H1 (cell line): Measurements from ENCODE around the gene TGFBR1. TPM values are rescaled to one million over a fixed set of nuclear protein-coding genes. Genes with fewer than 3 reads are reported as not detected.

ENCODE experiments used
- CTCF ChIA-PET: fragments of 300-600 bp; sonication (Branson Sonifier 250); formaldehyde crosslinking; loops from one replicate; lab custom pipeline; 2021; ENCODE audit not compliant: partially characterized antibody; lab: Charles Lee
- POLR2A ChIA-PET: fragments of 300-600 bp; sonication (Branson Sonifier 250); formaldehyde crosslinking; loops from one replicate; lab custom pipeline; 2021; ENCODE audit warnings: inconsistent platforms; ENCODE audit not compliant: partially characterized antibody; lab: Charles Lee
- DNase-seq, 2 experiments: peaks; one replicate each; pipeline versions ENCODE4 v3.0.0 to v3.0.0-alpha.2; 2010 to 2022; ENCODE audit warnings: low spot score in 2 of 2, low read depth in 1 of 2, mixed read lengths in 1 of 2
- FAIRE-seq: peaks from 2 replicates; lab custom pipeline; 2011; peaks lifted over from hg19 to GRCh38; lab: Jason Lieb, UNC
- H2AFZ ChIP-seq: 2 replicates; pipeline ENCODE4 v1.8.1; 2012; ENCODE audit warnings: low read length, inconsistent platforms
- H2AK5ac ChIP-seq: 2 replicates; pipeline ENCODE4 v1.6.1; 2013; ENCODE audit warnings: low read depth, low read length
- H2BK120ac ChIP-seq: replicated peaks from 2 replicates; pipeline ENCODE3; 2013; ENCODE audit warnings: low read depth, low read length, inconsistent platforms
- H2BK12ac ChIP-seq: 2 replicates; pipeline ENCODE4 v1.6.1; 2013; ENCODE audit warnings: low read depth, low read length
- H2BK15ac ChIP-seq: 2 replicates; pipeline ENCODE4 v1.6.1; 2013; ENCODE audit warnings: low read length
- H2BK20ac ChIP-seq: 2 replicates; pipeline ENCODE4 v1.6.1; 2013; ENCODE audit warnings: low read length
- H2BK5ac ChIP-seq: 2 replicates; pipeline ENCODE4 v1.6.1; 2013; ENCODE audit warnings: low read depth, low read length
- H3K14ac ChIP-seq: 2 replicates; pipeline ENCODE4 v1.6.1; 2013; ENCODE audit warnings: inconsistent platforms; ENCODE audit not compliant: insufficient read length
- H3K18ac ChIP-seq: 2 replicates; pipeline ENCODE4 v1.6.1; 2013; ENCODE audit warnings: low read length; ENCODE audit errors: extremely low read depth
- H3K23ac ChIP-seq: 2 replicates; pipeline ENCODE4 v1.6.1; 2013; ENCODE audit warnings: inconsistent platforms; ENCODE audit not compliant: insufficient read length
- H3K23me2 ChIP-seq: 2 replicates; pipeline ENCODE4 v1.6.1; 2013; ENCODE audit warnings: low read depth, low read length
- H3K27ac ChIP-seq: 2 replicates; pipeline ENCODE4 v1.6.1; 2011; ENCODE audit warnings: low read depth, low read length, inconsistent platforms
- H3K27me3 ChIP-seq, 4 experiments: replicated peaks in 1 of 4; 1 replicate in 1 of 4; 2 replicates in 3 of 4; pipeline versions ENCODE4 v1.6.1 to v1.8.1; 2011 to 2013; ENCODE audit warnings: low read length in 3 of 4, mild to moderate bottlenecking in 3 of 4, inconsistent platforms in 2 of 4, mixed read lengths in 2 of 4, moderate library complexity in 1 of 4; ENCODE audit not compliant: control insufficient read depth in 3 of 4, insufficient read depth in 3 of 4; ENCODE audit errors: extremely low read depth in 1 of 4
- H3K36me3 ChIP-seq, 4 experiments: 2 replicates each; pipeline versions ENCODE4 v1.6.1 to v1.8.1; 2011 to 2013; ENCODE audit warnings: mild to moderate bottlenecking in 4 of 4, low read length in 3 of 4, moderate library complexity in 2 of 4, control low read depth in 1 of 4, inconsistent platforms in 1 of 4; ENCODE audit not compliant: insufficient read depth in 4 of 4, control insufficient read depth in 2 of 4
- H3K4ac ChIP-seq: replicated peaks from 2 replicates; pipeline ENCODE3; 2013; ENCODE audit warnings: low read length, low read depth, mixed read lengths, inconsistent platforms; ENCODE audit not compliant: insufficient read length
- H3K4me1 ChIP-seq, 4 experiments: replicated peaks in 1 of 4; 1 replicate in 1 of 4; 2 replicates in 3 of 4; pipeline versions ENCODE4 v1.6.1 to v1.8.1; 2011 to 2013; ENCODE audit warnings: low read length in 3 of 4, inconsistent platforms in 2 of 4, mixed read lengths in 1 of 4; ENCODE audit not compliant: insufficient read depth in 4 of 4, control insufficient read depth in 3 of 4
- H3K4me2 ChIP-seq, 2 experiments: 2 replicates each; pipeline versions ENCODE4 v1.6.1 to v1.8.1; 2011 to 2013; ENCODE audit warnings: low read depth in 2 of 2, low read length in 2 of 2, control low read depth in 1 of 2, inconsistent platforms in 1 of 2, mild to moderate bottlenecking in 1 of 2; ENCODE audit not compliant: insufficient read depth in 1 of 2
- H3K4me3 ChIP-seq, 4 experiments: fragments of 200-600, 300-600 bp in 1 of 4; sonication (generic), shearing (Covaris generic), sonication (Bioruptor Twin) in 1 of 4; 2 replicates each; pipeline versions ENCODE4 v1.5.1 to v1.8.1; 2011 to 2016; ENCODE audit warnings: low read length in 4 of 4, low read depth in 3 of 4, control low read depth in 2 of 4, inconsistent platforms in 2 of 4, mild to moderate bottlenecking in 2 of 4, mixed read lengths in 1 of 4, moderate library complexity in 1 of 4; ENCODE audit not compliant: insufficient read depth in 2 of 4; ENCODE audit errors: extremely low read depth in 1 of 4
- H3K56ac ChIP-seq: replicated peaks from 2 replicates; pipeline ENCODE3; 2013; ENCODE audit warnings: low read depth, mild to moderate bottlenecking, mixed read lengths, low read length, inconsistent platforms; ENCODE audit not compliant: insufficient read length
- H3K79me1 ChIP-seq: 2 replicates; pipeline ENCODE4 v1.6.1; 2013; ENCODE audit warnings: low read depth, low read length, control low read depth
- H3K79me2 ChIP-seq, 2 experiments: 2 replicates each; pipeline versions ENCODE4 v1.6.1 to v1.8.1; 2012 to 2013; ENCODE audit warnings: low read length in 2 of 2, mild to moderate bottlenecking in 2 of 2, inconsistent platforms in 1 of 2; ENCODE audit not compliant: insufficient read depth in 2 of 2, control insufficient read depth in 1 of 2
- H3K9ac ChIP-seq, 4 experiments: replicated peaks in 1 of 4; 1 replicate in 1 of 4; 2 replicates in 3 of 4; pipeline versions ENCODE4 v1.6.1 to v1.8.1; 2011 to 2013; ENCODE audit warnings: low read depth in 3 of 4, low read length in 3 of 4, control low read depth in 2 of 4, mild to moderate bottlenecking in 2 of 4, moderate library complexity in 2 of 4, inconsistent platforms in 1 of 4; ENCODE audit errors: extremely low read depth in 1 of 4
- H3K9me3 ChIP-seq, 2 experiments: 2 replicates each; pipeline versions ENCODE4 v1.6.1 to v1.8.1; 2012 to 2013; ENCODE audit warnings: mild to moderate bottlenecking in 2 of 2, moderate library complexity in 2 of 2, control low read depth in 1 of 2, inconsistent platforms in 1 of 2, low read depth in 1 of 2, low read length in 1 of 2, mixed read lengths in 1 of 2; ENCODE audit not compliant: insufficient read depth in 2 of 2
- H4K20me1 ChIP-seq, 2 experiments: replicated peaks in 1 of 2; 2 replicates each; pipeline versions ENCODE3 to v1.8.1; 2011 to 2013; ENCODE audit warnings: inconsistent platforms in 2 of 2, low read length in 2 of 2, mild to moderate bottlenecking in 1 of 2; ENCODE audit not compliant: insufficient read depth in 2 of 2, control insufficient read depth in 1 of 2
- H4K5ac ChIP-seq: 2 replicates; pipeline ENCODE4 v1.6.1; 2013; ENCODE audit warnings: low read length, low read depth, mixed read lengths, inconsistent platforms; ENCODE audit not compliant: insufficient read length
- H4K8ac ChIP-seq: 2 replicates; pipeline ENCODE4 v1.8.0; 2013; ENCODE audit warnings: mild to moderate bottlenecking, moderate library complexity, low read length, inconsistent platforms; ENCODE audit not compliant: insufficient read depth; ENCODE audit errors: extremely low read depth
- H4K91ac ChIP-seq: replicated peaks from 2 replicates; pipeline ENCODE3; 2013; ENCODE audit warnings: low read length, mixed read lengths, inconsistent platforms; ENCODE audit not compliant: insufficient read length
- CHD2 ChIP-seq: IDR thresholded peaks from 2 replicates; pipeline ENCODE4 v1.6.1; 2012; ENCODE audit warnings: low read length, improper control_type of control experiment
- EZH2 ChIP-seq: fragments of 200-600 bp; sonication (generic); IDR thresholded peaks from 2 replicates; pipeline ENCODE4 v1.7.1; 2012; ENCODE audit warnings: low read depth, mild to moderate bottlenecking, moderate library complexity, low read length, inconsistent platforms; ENCODE audit not compliant: severe bottlenecking
- HDAC2 ChIP-seq, 2 experiments: fragments of 300-600 bp in 1 of 2; sonication (generic) in 1 of 2; IDR thresholded peaks; 2 replicates each; pipeline ENCODE4 v1.6.1; 2011 to 2012; ENCODE audit warnings: low read depth in 2 of 2, low read length in 2 of 2, mild to moderate bottlenecking in 2 of 2, moderate library complexity in 2 of 2, borderline replicate concordance in 1 of 2, inconsistent platforms in 1 of 2
- HDAC6 ChIP-seq: IDR thresholded peaks from one replicate; pipeline ENCODE4 v1.7.1; 2012; ENCODE audit warnings: low read depth, mild to moderate bottlenecking, inconsistent platforms, low read length, moderate library complexity
- JUN ChIP-seq: IDR thresholded peaks from 2 replicates; pipeline ENCODE4 v1.6.1; 2011; ENCODE audit warnings: low read depth, mild to moderate bottlenecking, improper control_type of control experiment, low read length
- NANOG ChIP-seq: IDR thresholded peaks from 2 replicates; pipeline ENCODE4 v1.6.1; 2011; ENCODE audit warnings: low read length, low read depth, mild to moderate bottlenecking, inconsistent platforms; ENCODE audit not compliant: insufficient read depth, poor library complexity, severe bottlenecking
- POLR2AphosphoS5 ChIP-seq: IDR thresholded peaks from 2 replicates; pipeline ENCODE4 v1.6.1; 2011; ENCODE audit warnings: low read depth, low read length
- SIN3A ChIP-seq, 2 experiments: IDR thresholded peaks in 1 of 2; conservative IDR thresholded peaks in 1 of 2; 2 replicates each; pipeline ENCODE4 v1.6.1; 2011 to 2012; ENCODE audit warnings: low read length in 2 of 2, improper control_type of control experiment in 1 of 2, low read depth in 1 of 2, mild to moderate bottlenecking in 1 of 2
- WGBS, 2 experiments: shearing (Covaris generic) in 1 of 2; methylation state at CpG; one replicate each; pipeline versions ENCODE4 v1.1.6 to v1.1.7; 2013 to 2015; ENCODE audit warnings: low lambda C conversion rate in 2 of 2, mixed read lengths in 2 of 2, inconsistent platforms in 1 of 2, low coverage in 1 of 2, missing lambda C conversion rate in 1 of 2; ENCODE audit not compliant: insufficient replicate concordance in 2 of 2, insufficient coverage in 1 of 2, insufficient read length in 1 of 2; ENCODE audit errors: extremely low coverage in 1 of 2, missing lambda C conversion rate in 1 of 2; 5-methylcytosine and 5-hydroxymethylcytosine counted together
- polyA plus RNA-seq, 7 experiments: library from polyadenylated mRNA; depleted of rRNA in 3 of 7; stranded (reverse) in 5 of 7; unstranded in 2 of 7; fragments of >200 nt in 5 of 7; fragments of 200-250 nt in 2 of 7; gene quantifications; 1 replicate in 5 of 7; 2 replicates in 1 of 7; 4 replicates in 1 of 7; pipeline versions ENCODE4 v1.2.1 to v1.2.3, GENCODE V29; 2011 to 2013; ENCODE audit warnings: missing spikeins in 2 of 7, mixed read lengths in 2 of 7
- total RNA-seq: library from RNA; stranded (reverse); fragmentation: NEBNext Ultra II Directional; extraction: Animal tissue kit (Norgen Biotek cat#: 25700); gene quantifications from 2 replicates; pipeline ENCODE4 v1.2.1, GENCODE V29; 2021

TGFBR1 gene
- total and polyA plus RNA-seq, 2 of the 8 experiments (the other 6 are each of a cell fraction or from before 2014, with no cell fraction given) = 16.8 to 52.4 TPM

GRCh38 chr9:99090336-99091130 is 14.4 kb upstream of the TGFBR1 start:
- no peak overlapping the region for H3K4ac ChIP-seq
- no peak overlapping the region for H2BK5ac ChIP-seq
- no peak overlapping the region for H3K4me2 ChIP-seq
- H3K27ac ChIP-seq = no peak overlapping the region
- TF ChIP-seq NANOG (no peak), SIN3A (conservative IDR thresholded peaks at IDR 0.05 in 1 of 2, IDR thresholded peaks at IDR 0.05 in 1 of 2; ENCODE audit: low read depth in 1 of 2, low read length in 2 of 2) (no peak), HDAC6 (no peak), EZH2 (no peak), POLR2AphosphoS5 (no peak), HDAC2 (IDR thresholded peaks at IDR 0.05; ENCODE audit: borderline replicate concordance in 1 of 2, low read depth in 2 of 2, low read length in 2 of 2) (no peak), JUN (no peak), CHD2 (no peak)
- no peaks in the 10 kb centered on the region for H3K4me1 ChIP-seq
- no peak overlapping the region for H3K9ac ChIP-seq
- DNase-seq (no peak), FAIRE-seq (no peak)
- no peaks in the 10 kb centered on the region for H3K27me3 ChIP-seq
- no peaks in the 10 kb centered on the region for H4K20me1 ChIP-seq
- H3K4me3 ChIP-seq = no peak overlapping the region
- no peak overlapping the region for H2AK5ac ChIP-seq
- no peak overlapping the region for H4K8ac ChIP-seq
- H3K79me2 ChIP-seq = no peaks in the 10 kb centered on the region
- H2AFZ ChIP-seq = no peak overlapping the region
- H2BK120ac ChIP-seq = no peak overlapping the region
- no peak overlapping the region for H3K56ac ChIP-seq
- no peak overlapping the region for H2BK12ac ChIP-seq
- H4K5ac ChIP-seq = no peak overlapping the region
- H3K23me2 ChIP-seq = no peaks in the 10 kb centered on the region
- H3K23ac ChIP-seq = no peak overlapping the region
- H4K91ac ChIP-seq = no peak overlapping the region
- H2BK20ac ChIP-seq = no peak overlapping the region
- CTCF ChIA-PET = no interaction called here
- no peak overlapping the region for H3K14ac ChIP-seq
- H3K79me1 ChIP-seq = no peaks in the 10 kb centered on the region
- POLR2A ChIA-PET = no interaction called here
- no peak overlapping the region for H2BK15ac ChIP-seq
- H3K36me3 ChIP-seq = no peaks in the 10 kb centered on the region
- WGBS, 2 experiments = 82% methylated on average over 5 of the region's 5 CpGs; no CpG with 5 or more reads in 1 of the 2 experiments
- no peak overlapping the region for H3K18ac ChIP-seq
- H3K9me3 ChIP-seq = peaks cover 9 to 10% of the 10 kb centered on the region in 2 experiments; a peak in 3 of 4 replicates
